HG02623 (cell line): ENCODE results near the gene COL4A3.

ENCODE experiments used
- ATAC-seq: cut with Tn5 transposase; IDR thresholded peaks from one replicate; pipeline ENCODE4 v1.9.1; 2021; ENCODE audit warnings: moderate library complexity; ENCODE audit not compliant: unreplicated experiment

The COL4A3 gene

GRCh38 chr2:227285741-227286236, 121.4 kb downstream of the COL4A3 start:
- ATAC-seq: no peak

GRCh38 chr2:227287771-227288170, 123.3 kb downstream of the COL4A3 start:
- no peak for ATAC-seq

- no peak for ATAC-seq
These were observed 127.9 kb downstream of the COL4A3 start for GRCh38 chr2:227292314-227292713.

- ATAC-seq: no peak
These were observed 129.1 kb downstream of the COL4A3 start for GRCh38 chr2:227293531-227293930.

GRCh38 chr2:227295806-227296205, 131.4 kb downstream of the COL4A3 start:
- ATAC-seq: no peak

GRCh38 chr2:227296671-227297405, 132.4 kb downstream of the COL4A3 start:
- ATAC-seq: no peak

- no peak for ATAC-seq
These were observed 137.1 kb downstream of the COL4A3 start for GRCh38 chr2:227301523-227301922.

- ATAC-seq: peak; percentile 93
These were observed 144.4 kb downstream of the COL4A3 start for GRCh38 chr2:227308784-227309183.

- ATAC-seq: no peak
These were observed 146.3 kb downstream of the COL4A3 start for GRCh38 chr2:227310756-227311110.

- no peak for ATAC-seq
These were observed 147.6 kb downstream of the COL4A3 start for GRCh38 chr2:227311861-227312506.

GRCh38 chr2:227312579-227312978, 148.2 kb downstream of the COL4A3 start:
- no peak for ATAC-seq

GRCh38 chr2:227313310-227313709, 148.9 kb downstream of the COL4A3 start:
- ATAC-seq: no peak

- ATAC-seq: no peak
These were observed 153.4 kb downstream of the COL4A3 start for GRCh38 chr2:227317834-227318233.

- ATAC-seq: no peak
These were observed 156.1 kb downstream of the COL4A3 start for GRCh38 chr2:227320305-227321094.

- no peak for ATAC-seq
These were observed 158.2 kb downstream of the COL4A3 start for GRCh38 chr2:227322530-227323205.

GRCh38 chr2:227323818-227324217, 159.4 kb downstream of the COL4A3 start:
- ATAC-seq: no peak

- peak; percentile 22 for ATAC-seq
These were observed 160.2 kb downstream of the COL4A3 start for GRCh38 chr2:227324642-227324994.

- ATAC-seq: peak; percentile 94
These were observed 160.8 kb downstream of the COL4A3 start, which contains the start of gene MFF for GRCh38 chr2:227324995-227325838. Gene MFF (plus strand): TSS chr2:227325251. CDS start chr2:227330666, 5,415 bp downstream.

- ATAC-seq: no peak
These were observed 161.4 kb downstream of the COL4A3 start for GRCh38 chr2:227325839-227326195.

- no peak for ATAC-seq
These were observed 162.4 kb downstream of the COL4A3 start for GRCh38 chr2:227326783-227327182.
